SKM-1 (cell line): ENCODE results near the gene C1S.
A peak's percentile ranks its signal among the peaks of the same experiment; 100 is the strongest.
"Not testable (repeated sequence)": the region's sequence is repeated elsewhere in the genome, so short reads cannot be mapped to it uniquely, and the experiment has no call there.

Experiments used
- DNase-seq: peaks from one replicate; lab custom pipeline; 2025; ENCODE audit not compliant: unreplicated experiment; lab: John Stamatoyannopoulos, UW

Gene C1S

DNA sequence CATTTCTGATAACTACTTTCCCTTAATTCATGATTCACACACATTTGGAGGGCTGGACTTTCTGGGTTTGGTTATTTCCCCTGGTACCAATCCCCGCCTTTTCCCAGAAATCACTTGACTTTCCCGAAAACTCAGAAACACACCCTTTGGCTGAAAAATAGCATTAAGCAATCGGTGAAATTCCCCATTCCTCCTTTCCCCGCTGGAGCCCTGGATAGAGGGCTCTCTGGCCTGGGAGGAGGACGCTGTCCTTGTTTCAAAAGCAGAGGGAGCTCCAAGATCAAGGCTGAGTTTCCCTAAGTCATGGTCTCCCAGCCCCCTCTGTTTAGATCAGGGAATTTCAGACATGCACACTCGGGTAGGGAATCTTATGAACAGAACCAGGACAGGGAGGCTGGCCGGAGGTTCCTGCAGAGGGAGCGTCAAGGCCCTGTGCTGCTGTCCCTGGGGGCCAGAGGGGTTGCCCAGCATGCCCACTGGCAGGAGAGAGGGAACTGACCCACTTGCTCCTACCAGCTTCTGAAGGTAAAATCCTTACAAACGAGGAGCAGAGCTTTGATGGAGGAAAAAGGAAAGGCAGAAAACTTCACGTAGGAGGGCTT lies at the start of gene C1S:
TSS of gene C1S (plus strand) at position 366 of the 602 bp plus-strand sequence. CDS start 1,195 bp downstream, outside the sequence.
- no peak for DNase-seq

DNA sequence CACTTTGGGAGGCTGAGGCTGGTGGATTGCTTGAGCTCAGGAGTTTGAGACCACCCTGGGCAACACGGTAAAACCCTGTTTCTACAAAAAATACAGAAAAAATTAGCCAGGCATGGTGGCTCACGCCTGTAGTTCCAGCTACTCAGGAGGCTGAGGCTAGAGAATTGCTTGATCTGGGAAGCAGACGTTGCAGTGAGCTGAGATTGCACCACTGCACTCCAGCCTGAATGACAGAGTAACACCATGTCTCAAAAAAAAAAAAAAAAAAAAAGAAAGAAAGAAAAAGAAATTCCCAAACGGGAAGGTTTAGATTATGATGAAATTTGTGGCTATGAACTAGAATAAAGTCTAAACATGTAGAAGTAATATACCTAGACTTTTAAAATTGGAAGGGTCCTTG lies 49.1 kb upstream of the C1S start:
- not testable (repeated sequence) for DNase-seq

DNA sequence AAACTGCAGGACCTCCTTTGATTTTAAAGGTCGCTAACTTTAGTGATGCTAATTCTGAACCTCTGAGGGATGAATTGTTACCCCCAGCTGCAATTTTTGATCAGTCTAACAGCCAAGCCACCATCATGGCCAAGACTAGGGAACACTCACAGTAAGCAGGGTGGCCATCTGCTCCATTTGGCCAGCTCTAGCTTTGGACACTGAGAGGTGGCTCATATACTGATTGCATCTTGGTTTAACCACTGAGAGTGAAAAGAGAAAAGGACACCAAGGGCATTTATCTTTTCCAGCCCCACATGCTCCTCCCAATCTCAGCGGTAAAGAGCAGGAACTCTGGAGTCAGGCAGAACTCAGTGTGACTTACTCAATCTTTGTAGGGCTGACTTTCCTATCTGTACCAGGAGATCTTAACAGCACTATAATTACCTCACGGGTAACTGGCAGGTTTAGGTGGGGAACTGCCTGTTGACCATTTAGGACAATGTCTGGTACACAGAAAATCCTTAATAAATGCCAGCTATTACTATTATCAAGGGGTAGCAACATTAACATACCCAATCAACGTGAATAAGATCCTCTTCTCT lies 48.4 kb upstream of the C1S start:
- DNase-seq: no peak

- DNase-seq: no peak
Measured at GRCh38 chr12:7013101-7013500, 47.4 kb upstream of the C1S start.

DNA sequence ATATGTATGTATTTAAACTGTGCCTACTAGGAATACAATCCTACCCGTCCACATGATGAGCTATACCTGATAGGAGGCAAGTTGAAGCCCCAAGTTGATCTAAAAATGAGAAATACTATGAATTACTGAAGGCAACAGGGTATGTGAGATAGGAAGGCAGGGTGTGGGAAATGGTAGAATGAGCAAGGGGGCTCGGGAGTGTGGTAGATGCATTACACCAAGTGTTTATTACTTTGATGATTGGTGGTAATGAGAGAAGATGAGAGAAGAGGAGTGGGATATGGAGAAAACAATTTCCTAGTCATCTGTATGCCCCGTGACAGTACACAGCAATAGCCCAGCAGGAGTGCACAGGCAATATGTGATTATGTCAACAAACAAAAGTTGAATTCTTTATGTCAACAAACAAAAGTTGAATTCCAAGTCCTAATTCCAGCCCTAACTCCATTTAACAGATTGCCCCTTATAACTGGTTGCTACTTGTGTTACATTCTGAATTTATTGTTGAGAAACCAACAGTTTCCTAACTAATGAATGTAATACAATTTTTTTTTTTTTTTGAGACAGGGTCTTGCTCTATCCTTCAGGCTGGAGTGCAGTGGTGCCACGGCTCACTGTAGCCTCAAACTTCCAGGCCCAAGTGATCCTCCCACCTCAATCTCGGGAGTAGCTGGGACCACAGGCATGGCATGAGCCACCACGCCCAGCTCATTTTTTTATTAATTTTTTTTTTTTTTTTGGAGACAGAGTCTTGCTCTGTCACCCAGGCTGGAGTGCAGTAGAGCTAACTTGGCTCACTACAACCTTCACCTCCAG lies 44.8 kb upstream of the C1S start:
- DNase-seq: no peak

DNA sequence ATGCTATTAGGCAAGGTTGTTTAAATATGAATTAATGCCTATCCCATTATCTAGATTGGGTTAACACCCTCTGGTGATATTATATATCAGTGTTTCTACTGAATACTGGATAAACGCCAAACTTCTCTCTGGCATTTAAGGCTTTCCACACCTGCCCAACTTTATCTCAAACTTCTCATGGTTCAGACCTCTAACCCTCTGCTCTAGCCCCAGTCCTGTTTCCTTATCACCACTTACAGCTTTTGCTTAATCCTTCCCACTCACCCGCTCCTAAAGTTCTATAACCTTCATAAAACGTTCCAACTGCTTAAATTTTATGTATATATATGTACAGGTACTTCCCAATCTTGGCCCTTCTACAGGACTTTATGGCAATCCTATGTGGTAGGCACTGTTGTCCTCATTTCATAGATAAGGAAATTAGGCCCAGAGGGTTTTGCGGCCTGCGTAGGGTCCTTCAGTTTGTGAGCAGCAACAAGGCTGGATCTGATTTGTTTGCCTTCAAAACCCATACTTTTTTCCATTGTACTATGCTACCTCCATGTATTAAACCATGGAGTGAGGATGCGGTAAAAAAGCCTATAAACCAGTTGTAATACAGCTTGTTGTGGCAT lies 43.5 kb upstream of the C1S start:
- no peak for DNase-seq

- DNase-seq: no peak
Measured at GRCh38 chr12:7017870-7018349, 42.6 kb upstream of the C1S start.

GRCh38 chr12:7018350-7019042 lies 42.0 kb upstream of the C1S start, which contains the start of gene LPCAT3:
TSS of gene LPCAT3 (minus strand) at chr12:7018476. CDS start at chr12:7018424, 52 bp downstream.
- DNase-seq: peak; percentile 75

- DNase-seq: no peak
Measured at GRCh38 chr12:7019043-7019569, 41.4 kb upstream of the C1S start.

- no peak for DNase-seq
Measured at GRCh38 chr12:7021956-7022355, 38.6 kb upstream of the C1S start.

- DNase-seq: no peak
Measured at GRCh38 chr12:7023114-7023513, 37.4 kb upstream of the C1S start.

GRCh38 chr12:7026854-7027253 lies 33.7 kb upstream of the C1S start:
- no peak for DNase-seq

DNA sequence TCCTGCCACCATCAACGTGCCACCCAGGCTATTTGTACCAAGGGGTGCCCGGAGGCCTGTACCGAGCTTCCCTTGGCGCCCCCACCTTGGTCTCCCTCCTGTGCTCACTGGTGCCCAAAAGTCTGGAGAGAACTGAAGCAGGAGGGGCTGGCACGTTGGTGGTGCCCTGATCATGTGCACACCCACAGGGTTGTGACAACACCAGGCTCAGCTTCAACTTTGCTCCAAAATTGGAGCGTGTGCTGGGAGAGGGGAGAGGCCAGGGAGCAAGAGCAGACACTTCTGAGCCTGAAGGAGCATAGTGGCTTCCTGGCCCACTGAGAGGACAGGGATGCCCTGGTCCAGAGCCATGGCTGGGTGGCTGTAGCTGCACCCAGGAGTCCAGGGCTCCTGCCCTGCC lies 29.2 kb upstream of the C1S start:
- no peak for DNase-seq

DNA sequence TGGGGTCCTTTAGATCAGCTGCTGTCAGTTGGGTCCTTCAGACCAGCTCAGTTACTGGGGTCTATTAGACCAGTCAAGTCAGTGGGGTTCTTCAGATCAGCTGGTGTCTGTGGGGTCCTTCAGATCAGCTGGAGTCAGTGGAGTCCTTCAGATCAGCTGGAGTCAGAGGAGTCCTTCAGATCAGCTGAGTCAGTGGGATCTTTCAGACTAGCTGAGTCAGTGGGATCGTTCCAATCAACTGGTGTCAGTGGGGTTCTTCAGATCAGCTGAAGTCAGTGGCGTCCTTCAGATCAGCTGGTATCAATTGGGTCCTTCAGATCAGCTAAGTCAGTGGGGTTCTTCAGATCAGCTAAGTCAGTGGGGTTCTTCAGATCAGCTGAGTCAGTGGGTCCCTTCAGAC lies 27.5 kb upstream of the C1S start:
- DNase-seq: no peak

DNA sequence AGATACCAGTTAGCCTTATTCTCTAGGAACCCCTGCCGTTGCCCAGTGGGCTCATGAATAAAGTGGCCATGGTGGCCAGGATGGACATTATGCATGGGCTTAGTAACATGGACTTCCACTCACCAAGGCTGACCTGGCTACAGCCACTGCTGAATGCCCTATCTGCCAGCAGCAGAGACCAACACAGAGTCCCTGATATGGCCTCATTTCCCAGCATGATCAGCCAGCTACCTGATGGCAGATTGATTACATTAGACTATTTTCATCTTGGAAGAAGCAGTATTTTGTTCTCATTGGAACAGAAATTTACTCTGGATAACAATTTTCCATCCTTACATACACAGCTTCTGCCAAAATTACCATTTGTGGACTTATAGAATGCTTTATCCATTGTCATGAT lies 26.1 kb upstream of the C1S start:
- DNase-seq: no peak

GRCh38 chr12:7035463-7035862 lies 25.1 kb upstream of the C1S start:
- DNase-seq: no peak

GRCh38 chr12:7037411-7037810 lies 23.1 kb upstream of the C1S start:
- not testable (repeated sequence) for DNase-seq

DNA sequence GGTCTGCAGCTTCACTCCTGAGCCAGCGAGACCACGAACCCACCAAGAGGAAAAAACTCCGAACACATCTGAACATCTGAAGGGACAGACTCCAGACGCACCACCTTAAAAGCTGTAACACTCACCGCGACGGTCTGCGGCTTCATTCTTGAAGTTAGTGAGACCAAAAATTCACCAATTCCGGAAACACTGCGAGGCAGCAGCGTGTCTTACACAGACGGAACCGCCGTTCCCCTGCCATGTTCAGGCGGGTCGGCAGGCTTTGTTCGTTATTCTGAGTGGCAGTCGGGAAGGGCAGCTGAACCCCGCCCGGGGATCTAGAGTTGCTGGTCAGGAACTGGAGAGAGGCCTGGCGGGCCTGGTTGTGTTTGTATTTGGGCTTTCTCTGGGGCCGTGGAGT lies 21.9 kb upstream of the C1S start:
- DNase-seq: no peak

- DNase-seq: no peak
Measured at GRCh38 chr12:7039403-7039802, 21.1 kb upstream of the C1S start.

- DNase-seq: peak; percentile 9
Measured at GRCh38 chr12:7042842-7043241, 17.7 kb upstream of the C1S start.

DNA sequence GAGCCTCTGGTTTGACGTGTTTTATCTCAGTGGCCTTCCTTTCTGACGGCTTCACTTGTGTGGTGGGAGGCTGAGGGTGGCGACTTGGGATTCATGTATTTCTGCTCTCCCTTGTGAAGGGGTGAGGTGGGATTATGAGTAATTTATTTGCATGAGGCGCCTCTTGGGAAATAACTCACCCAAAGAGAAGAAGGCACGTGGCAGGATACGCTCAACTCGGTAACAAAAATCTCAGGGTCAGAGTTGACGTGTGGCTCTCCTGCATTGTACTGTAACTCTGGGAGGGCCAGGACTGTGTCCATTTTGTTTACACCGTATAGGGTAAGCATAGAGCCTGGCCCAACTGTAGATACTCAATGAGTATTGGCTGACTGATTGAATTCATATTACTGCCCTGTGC lies 14.6 kb upstream of the C1S start:
- no peak for DNase-seq
